Peyer's patch (tissue), 4 donors: ENCODE results near the gene MED13L. TPM values are rescaled to one million over a fixed set of nuclear protein-coding genes. Genes with fewer than 3 reads are reported as not detected.

Experiments
- DNase-seq, 3 donors: peaks; one replicate each; pipeline ENCODE4 v3.0.0-alpha.2; 2017 to 2019
- H3K27ac ChIP-seq, 4 donors: fragments of 200-600 bp; sonication (generic); one replicate each; pipeline ENCODE4 v1.5.1; 2016 to 2019
- H3K27me3 ChIP-seq, 2 donors: fragments of 200-600 bp; sonication (generic); one replicate each; pipeline ENCODE4 v1.5.1; 2019
- H3K36me3 ChIP-seq, 3 donors: fragments of 200-600 bp; sonication (generic); one replicate each; pipeline ENCODE4 v1.5.1; 2016 to 2019
- H3K4me1 ChIP-seq, 4 donors: fragments of 200-600 bp; sonication (generic); one replicate each; pipeline ENCODE4 v1.5.1; 2016 to 2019
- H3K4me3 ChIP-seq, 4 donors: fragments of 200-600 bp; sonication (generic); 1 replicate in 3 of 4; 2 replicates in 1 of 4; pipeline ENCODE4 v1.5.1; 2016 to 2019; ENCODE audit warnings: mild to moderate bottlenecking in 1 of 4
- H3K9me3 ChIP-seq, 4 donors: fragments of 200-600 bp; sonication (generic); one replicate each; pipeline ENCODE4 v1.5.1; 2016 to 2019; ENCODE audit warnings: mild to moderate bottlenecking in 1 of 4
- POLR2A ChIP-seq, 2 donors: fragments of 450-650 bp; IDR thresholded peaks; one replicate each; pipeline ENCODE4 v1.5.1; 2017; ENCODE audit warnings: antibody characterized with exemption in 2 of 2, mild to moderate bottlenecking in 2 of 2, moderate library complexity in 2 of 2
- total RNA-seq, 4 donors: library from RNA; depleted of rRNA; stranded (reverse); fragments of >200 nt; gene quantifications; one replicate each; pipeline ENCODE4 v1.1.0, GENCODE V29; 2016
- TF ChIP-seq, protein P1 (sequence below), 6 experiments: fragments of 450-650 bp in 4 of 6; fragments of 200-600 bp in 2 of 6; sonication (generic) in 1 of 6; IDR thresholded peaks; one replicate each; pipeline ENCODE4 v1.5.1; 2017 to 2019; ENCODE audit warnings: antibody characterized with exemption in 6 of 6, mild to moderate bottlenecking in 3 of 6, moderate library complexity in 1 of 6

MED13L gene
- total RNA-seq, 4 donors from 2014 or later, result 127 to 181 (median 145) TPM

GRCh38 chr12:116165036-116165425, 112.5 kb downstream of the MED13L start:
- TF ChIP-seq POLR2A (IDR thresholded peaks at IDR 0.05), result no peak
- TF ChIP-seq, protein P1, sequence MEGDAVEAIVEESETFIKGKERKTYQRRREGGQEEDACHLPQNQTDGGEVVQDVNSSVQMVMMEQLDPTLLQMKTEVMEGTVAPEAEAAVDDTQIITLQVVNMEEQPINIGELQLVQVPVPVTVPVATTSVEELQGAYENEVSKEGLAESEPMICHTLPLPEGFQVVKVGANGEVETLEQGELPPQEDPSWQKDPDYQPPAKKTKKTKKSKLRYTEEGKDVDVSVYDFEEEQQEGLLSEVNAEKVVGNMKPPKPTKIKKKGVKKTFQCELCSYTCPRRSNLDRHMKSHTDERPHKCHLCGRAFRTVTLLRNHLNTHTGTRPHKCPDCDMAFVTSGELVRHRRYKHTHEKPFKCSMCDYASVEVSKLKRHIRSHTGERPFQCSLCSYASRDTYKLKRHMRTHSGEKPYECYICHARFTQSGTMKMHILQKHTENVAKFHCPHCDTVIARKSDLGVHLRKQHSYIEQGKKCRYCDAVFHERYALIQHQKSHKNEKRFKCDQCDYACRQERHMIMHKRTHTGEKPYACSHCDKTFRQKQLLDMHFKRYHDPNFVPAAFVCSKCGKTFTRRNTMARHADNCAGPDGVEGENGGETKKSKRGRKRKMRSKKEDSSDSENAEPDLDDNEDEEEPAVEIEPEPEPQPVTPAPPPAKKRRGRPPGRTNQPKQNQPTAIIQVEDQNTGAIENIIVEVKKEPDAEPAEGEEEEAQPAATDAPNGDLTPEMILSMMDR (IDR thresholded peaks at IDR 0.05), result no peak
- H3K27me3 ChIP-seq, result no peaks in the 10 kb centered on the region
- H3K4me1 ChIP-seq, result peaks cover 0 to 17% (median 0%) of the 10 kb centered on the region in 4 donors
- no peaks in the 10 kb centered on the region for H3K36me3 ChIP-seq
- no peak for DNase-seq
- H3K9me3 ChIP-seq, result no peaks in the 10 kb centered on the region
- no peak overlapping the region for H3K4me3 ChIP-seq
- no peak overlapping the region for H3K27ac ChIP-seq

DNA sequence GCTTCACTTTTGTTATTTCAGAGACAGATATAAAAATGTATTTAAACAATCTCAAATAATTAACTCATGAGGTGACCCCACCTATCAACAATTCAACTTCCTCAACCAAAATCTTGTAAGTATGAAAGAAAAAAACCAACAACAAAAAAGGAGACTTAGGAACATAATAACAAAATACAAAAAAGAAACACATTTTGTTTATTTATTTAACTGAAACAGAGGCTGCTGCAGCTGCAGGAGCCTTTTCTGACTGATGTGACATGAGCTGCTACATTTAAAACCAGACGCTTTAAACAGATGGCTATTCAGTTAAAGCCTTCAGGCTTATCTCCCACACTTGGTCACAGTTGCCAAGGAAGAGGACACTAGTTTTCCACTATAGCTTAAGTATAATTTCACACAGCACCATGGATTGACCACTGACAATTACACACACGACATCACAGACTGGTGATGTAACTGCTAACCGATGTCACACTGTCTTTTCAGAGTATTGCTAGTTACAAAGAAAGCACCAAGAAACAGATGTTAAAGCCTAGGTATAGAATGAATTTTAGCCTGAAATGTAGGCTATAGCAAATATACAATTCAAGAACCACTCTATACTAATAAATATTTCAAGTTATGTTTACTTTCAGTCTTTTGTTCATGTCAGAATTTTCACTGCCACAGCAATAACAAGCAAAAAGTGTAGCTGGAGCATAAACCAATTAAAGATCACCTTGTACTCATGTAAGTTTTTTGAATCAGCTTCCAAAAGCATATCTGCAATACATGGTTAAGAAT, 113.0 kb downstream of the MED13L start:
- H3K36me3 ChIP-seq, result no peaks in the 10 kb centered on the region
- H3K9me3 ChIP-seq, result no peaks in the 10 kb centered on the region
- H3K4me1 ChIP-seq, result peaks cover 0 to 17% (median 0%) of the 10 kb centered on the region in 4 donors
- no peak for TF ChIP-seq POLR2A (IDR thresholded peaks at IDR 0.05)
- TF ChIP-seq, protein P1 (IDR thresholded peaks at IDR 0.05), result no peak
- no peak for DNase-seq
- no peak overlapping the region for H3K27ac ChIP-seq
- H3K27me3 ChIP-seq, result no peaks in the 10 kb centered on the region
- H3K4me3 ChIP-seq, result no peak overlapping the region

GRCh38 chr12:116162071-116162470, 115.4 kb downstream of the MED13L start:
- no peak for DNase-seq
- no peaks in the 10 kb centered on the region for H3K36me3 ChIP-seq
- H3K4me1 ChIP-seq, result peaks cover 0 to 22% (median 0%) of the 10 kb centered on the region in 4 donors
- no peaks in the 10 kb centered on the region for H3K9me3 ChIP-seq
- H3K4me3 ChIP-seq, result no peak overlapping the region
- no peak overlapping the region for H3K27ac ChIP-seq
- no peaks in the 10 kb centered on the region for H3K27me3 ChIP-seq
- TF ChIP-seq POLR2A (IDR thresholded peaks at IDR 0.05), result no peak
- TF ChIP-seq, protein P1 (IDR thresholded peaks at IDR 0.05), result no peak

- Histone ChIP-seq H3K4me3 (no peak overlapping the region), H3K27me3 (no peaks in the 10 kb centered on the region), H3K4me1 (peaks cover 0 to 22% (median 0%) of the 10 kb centered on the region in 4 donors), H3K9me3 (no peaks in the 10 kb centered on the region), H3K36me3 (no peaks in the 10 kb centered on the region), H3K27ac (no peak overlapping the region)
- TF ChIP-seq POLR2A (IDR thresholded peaks at IDR 0.05), result no peak
- TF ChIP-seq, protein P1 (IDR thresholded peaks at IDR 0.05), result no peak
- no peak for DNase-seq
Observed at GRCh38 chr12:116161588-116161987, 115.9 kb downstream of the MED13L start.

DNA sequence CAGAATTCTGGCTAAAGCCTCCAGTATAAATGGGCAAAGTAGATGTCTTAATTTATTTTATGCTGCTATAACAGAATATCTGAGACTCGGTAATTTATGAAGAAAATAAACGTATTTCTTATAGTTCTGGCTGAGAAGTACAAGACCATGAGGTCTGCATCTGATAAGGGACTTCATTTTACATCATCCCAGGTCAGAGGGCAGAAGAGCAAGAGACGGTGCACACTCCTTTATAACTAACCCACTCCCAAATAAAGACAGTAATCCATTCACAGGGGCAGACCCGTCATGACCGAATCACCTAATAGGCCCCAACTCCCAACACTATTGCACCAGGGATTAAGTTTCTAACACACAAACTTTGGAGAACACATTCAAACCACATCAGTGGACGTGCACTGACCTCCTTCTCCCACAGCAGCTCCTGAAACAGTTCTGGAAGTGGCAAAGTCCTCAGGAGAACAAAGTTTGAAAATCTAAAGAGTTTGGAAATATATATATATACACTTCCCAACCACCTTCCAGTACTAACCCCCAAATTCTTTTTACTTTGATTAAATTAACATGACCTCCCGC, 116.5 kb downstream of the MED13L start:
- no peaks in the 10 kb centered on the region for H3K27me3 ChIP-seq
- no peak for DNase-seq
- TF ChIP-seq, protein P1 (IDR thresholded peaks at IDR 0.05), result no peak
- no peak for TF ChIP-seq POLR2A (IDR thresholded peaks at IDR 0.05)
- no peak overlapping the region for H3K27ac ChIP-seq
- peaks cover 0 to 21% (median 0%) of the 10 kb centered on the region in 4 donors for H3K4me1 ChIP-seq
- no peak overlapping the region for H3K4me3 ChIP-seq
- H3K36me3 ChIP-seq, result no peaks in the 10 kb centered on the region
- no peaks in the 10 kb centered on the region for H3K9me3 ChIP-seq
